HG03196 (cell line): ENCODE data around the gene PHACTR1.

Experiments used
- ATAC-seq: cut with Tn5 transposase; IDR thresholded peaks from one replicate; pipeline ENCODE4 v1.9.1; 2021; ENCODE audit not compliant: unreplicated experiment

Gene PHACTR1

DNA sequence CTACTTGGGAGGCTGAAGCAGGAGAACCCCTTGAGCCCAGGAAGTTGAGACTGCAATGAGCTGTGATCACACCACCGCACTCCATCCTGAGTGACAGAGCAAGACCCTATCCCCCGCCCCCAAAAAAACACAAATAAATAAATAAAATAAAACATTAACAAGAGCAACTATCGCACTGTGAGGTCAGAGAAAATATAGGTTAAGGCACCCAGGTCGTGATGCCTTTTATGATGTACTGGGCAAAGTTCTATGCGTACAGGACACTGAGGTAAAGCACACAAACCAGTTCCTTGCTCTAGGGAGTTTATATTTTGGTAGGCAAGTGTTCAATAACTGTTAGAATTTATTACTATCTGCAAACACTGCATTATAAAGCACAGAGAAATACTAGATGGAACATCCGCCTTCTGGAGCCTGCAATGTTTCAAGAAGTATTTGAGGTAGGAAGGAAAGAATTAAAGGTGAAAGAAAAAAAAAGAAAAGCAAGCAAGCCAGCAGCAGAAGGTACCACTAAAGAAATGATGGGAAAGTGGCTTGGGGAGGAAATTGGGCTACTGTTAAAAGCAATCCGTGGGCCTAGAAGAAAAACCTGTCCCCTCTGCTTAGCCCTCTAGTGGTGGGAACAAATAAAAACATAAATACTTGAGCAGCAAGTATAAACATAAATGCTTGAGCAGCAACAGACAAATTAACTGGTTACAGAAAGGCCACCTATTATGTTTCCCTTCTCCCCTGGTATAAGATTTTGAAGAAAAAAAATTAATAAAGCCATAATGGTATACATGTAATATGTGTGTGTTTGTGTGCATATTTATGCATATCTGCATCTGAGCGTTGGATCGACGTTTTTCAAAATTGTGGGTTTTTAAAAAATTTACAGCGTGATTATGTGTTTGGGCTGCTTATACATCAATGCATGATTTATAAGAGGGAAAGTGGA is 128.0 kb downstream of the PHACTR1 start:
- no peak for ATAC-seq

DNA sequence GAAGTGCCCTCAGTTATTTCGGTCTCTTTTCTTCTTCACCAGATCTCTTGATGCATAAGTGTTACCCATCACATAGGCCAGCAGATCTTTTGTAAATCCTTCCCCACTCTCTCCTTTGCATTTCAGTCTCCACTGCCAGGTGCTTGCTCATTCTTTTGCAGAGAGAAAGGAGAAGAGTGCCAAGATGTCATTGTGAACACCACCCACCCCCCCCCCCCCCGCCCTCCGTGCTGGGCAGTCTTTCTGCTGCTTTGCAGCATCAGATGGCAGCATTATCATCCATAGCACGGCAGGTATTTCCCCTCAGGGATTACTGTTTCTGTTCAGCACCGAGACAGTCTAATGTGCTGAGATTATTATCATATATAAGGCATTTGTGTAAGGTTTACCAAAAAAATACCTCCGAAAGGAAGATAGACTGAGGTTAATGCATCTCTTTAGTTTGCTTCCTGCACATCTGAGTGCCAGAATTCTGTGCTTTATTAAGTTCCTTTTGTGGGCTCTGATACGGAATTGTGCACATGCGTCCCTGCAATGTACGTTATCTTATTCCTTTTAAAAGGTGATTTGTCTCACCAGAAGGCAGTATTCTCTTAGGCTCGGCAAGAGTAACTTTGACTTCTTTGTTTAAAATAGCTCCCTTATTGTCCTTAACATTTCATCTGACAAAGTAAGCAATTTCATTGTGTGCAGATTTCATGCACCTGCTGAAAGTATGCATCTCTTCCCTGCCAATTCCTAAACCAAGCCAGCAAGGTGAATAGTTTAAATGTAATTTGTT is 128.8 kb downstream of the PHACTR1 start:
- ATAC-seq: no peak

DNA sequence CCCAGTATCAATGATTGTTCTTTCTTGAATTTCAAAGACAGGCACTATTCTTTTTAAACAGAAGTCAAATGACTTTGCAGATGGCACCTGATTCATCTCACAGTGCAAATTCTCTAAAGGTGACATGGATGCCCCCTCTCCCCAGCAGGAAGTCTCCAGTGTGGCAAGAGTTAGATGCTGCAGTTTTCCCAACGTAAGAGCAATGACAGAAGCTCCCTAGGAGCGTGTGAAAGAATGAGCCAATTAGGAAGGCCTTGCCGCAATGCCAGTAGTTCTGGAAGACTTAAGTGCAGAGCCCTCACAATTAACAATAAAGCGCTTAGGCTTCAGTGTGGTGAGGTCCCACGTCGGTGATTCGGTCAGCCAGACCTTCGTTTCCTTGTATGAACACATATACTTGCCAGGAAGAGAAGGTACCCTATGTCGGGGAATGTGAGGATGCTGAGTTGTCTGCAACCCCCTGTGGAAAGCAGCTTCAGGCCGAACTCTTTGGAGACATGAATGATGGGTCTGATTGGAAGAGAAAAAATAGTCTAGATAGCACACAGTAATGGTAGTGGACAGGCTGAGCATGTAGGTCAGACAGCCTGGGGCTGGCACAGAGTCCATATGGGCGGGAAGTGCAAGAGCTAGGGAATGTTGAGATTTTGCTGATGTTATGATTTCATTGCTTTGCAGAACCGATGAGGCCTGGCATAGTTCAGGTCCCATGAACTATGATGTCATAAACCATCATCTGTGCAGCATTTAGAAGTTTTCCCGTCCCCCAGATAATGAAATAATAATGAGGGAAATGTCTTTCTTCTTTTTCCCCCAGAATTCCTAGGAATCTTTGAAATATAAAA is 132.6 kb downstream of the PHACTR1 start:
- ATAC-seq: no peak

DNA sequence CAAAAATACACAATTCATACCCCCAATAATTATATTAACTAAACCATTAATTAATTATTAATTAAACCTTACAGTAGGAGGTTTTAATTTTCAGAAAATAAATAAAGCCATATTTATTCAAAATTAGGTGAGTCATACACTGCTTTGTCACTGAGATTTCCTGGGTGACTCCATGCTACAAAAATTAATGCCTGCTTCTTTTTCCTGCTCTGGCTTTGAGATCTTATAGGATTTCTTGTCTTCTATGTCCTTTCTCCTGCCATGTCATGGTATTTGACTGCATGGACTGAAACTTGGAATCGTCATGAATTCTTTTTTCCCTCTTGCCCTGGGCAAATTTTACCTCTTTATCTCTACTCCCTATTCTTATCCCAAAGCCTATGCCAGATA is 133.2 kb downstream of the PHACTR1 start:
- no peak for ATAC-seq

DNA sequence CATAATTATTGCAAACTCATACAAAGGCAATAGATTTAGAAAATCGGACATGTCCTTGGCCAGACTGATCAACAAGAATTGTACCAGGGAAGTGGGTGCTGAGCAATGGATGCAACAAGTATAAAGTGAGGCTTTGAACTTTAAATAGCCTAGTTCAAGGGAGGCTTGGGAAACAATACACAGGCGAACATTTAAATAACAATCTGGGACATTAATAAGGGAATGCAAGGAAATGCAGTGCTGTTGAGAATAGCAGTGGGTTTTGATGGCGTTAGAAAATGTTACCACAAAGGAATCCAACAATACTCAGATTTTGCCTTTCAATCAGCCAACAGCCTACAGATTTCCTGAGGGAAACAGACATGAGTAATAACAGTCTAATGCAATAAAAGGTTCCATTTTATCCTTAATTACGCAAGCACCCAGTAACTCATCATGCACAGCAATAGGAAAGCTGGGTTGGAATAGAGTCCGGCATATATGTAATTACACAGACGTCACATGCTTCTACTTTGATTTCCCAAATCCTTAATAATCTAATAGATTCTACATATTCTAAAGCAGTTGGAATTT is 134.6 kb downstream of the PHACTR1 start:
- ATAC-seq: no peak

DNA sequence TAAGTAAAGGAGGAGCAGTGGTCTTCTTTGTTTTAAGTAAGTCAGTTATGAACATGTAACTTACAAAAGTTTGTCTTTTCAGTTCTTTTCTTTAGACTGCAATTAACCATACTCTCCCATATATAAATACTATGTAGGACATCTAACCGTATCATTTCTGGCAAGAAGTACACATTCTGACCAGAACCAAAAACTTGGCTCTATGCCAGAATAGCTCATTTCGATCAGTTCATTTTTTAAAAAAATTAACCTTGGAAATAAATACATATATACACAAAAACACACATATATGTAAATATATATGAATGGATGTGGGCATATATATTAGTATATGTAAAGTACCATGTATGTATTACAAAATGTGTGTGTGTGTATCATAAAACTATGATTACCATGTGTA is 145.0 kb downstream of the PHACTR1 start:
- ATAC-seq: no peak

DNA sequence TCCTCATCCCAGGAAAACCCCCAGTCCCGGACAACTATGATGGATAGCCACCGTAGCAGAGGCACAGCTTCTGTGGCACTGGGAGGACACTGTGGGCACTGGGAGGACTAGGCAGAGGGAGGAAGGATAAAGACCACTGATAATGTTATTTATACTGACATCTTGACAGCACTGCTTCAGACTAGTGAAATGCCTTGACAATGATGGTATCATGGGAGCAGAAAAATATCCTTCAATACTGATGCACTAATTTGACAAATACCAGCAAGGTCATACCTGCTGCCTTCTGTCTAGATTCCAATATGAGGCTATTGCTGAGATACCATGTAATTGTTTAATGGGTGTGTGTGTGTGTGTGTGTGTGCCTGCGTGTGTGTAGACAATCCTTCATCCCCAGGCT is 148.6 kb downstream of the PHACTR1 start:
- no peak for ATAC-seq

DNA sequence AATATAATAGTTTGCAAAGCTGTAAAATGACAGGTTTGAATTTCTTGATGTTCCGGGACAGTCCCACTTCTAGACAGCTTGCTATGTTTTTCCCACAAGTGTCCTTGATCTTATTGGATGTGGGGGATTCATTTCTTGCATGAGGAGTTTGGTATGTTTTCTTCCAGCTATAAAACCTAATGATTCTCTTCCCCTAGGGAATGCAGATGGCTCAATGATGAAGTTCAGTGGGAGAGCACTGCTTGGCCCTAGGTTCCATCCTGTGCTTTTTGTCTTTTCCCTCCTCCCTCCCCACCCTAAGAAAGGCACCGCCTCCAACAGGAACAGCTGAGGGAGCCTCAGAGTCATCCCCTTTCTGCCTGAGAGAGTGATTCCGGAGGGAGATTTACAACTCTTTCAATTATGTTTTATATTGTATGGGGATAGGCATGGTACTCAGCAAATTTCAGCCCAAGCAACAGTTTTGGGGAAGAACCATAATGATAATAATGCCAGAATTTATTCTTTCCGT is 149.2 kb downstream of the PHACTR1 start:
- no peak for ATAC-seq

DNA sequence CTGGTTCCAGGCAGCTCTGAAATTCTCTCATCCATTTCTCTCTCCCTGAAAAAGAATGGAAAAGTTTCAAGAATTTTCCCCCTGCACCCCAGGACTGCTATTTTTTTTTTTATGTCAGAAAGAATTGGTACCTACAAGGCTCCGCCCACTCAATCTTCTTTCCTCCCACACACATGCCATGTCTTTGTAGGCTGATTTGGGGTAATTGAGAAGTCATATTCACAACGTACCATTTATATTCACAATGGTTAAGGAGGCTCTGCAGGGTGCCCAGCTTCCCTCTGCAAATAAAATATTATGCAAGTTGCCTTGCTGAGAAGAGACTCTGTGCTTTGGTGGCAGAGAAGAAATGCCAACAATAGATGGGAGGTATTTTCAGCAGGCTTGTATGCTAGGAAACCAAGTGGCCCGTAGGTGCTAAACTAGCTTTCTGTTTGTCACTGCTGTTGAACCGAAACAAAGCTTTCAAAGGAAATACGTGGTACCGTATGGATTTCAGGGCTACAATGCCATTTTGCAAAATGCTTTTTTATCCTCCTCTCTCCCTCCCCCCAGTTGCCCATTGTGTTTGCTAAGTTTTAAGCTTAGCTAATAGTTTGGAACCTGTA is 150.0 kb downstream of the PHACTR1 start:
- ATAC-seq: no peak

DNA sequence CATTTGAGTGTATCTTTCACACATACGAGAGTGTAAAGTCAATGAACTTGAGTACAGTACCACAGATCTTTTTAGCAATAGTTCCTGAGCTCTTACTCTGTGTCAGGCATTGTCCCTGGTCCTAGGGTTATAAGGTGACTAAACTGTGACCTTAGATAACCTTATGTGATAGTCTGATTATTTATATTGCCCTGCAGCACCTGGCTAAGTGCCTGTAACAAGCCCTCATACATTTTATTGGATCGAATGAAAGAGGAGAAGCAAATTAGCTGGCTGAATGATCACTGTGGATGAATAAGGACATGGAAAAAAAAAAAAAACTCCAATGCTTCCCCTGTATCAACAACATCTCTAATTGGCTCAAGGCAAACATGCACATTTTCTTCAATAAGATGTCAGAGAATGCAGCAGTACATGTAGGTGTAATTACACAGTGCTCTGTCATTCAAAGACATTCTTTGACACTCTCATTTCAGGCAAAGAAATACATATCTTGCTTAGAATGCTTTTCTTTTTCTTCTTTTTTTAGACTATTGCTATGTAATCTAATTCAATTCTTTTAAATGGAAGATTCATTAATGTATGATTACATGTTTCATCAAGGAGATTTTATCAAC is 153.4 kb downstream of the PHACTR1 start:
- no peak for ATAC-seq

DNA sequence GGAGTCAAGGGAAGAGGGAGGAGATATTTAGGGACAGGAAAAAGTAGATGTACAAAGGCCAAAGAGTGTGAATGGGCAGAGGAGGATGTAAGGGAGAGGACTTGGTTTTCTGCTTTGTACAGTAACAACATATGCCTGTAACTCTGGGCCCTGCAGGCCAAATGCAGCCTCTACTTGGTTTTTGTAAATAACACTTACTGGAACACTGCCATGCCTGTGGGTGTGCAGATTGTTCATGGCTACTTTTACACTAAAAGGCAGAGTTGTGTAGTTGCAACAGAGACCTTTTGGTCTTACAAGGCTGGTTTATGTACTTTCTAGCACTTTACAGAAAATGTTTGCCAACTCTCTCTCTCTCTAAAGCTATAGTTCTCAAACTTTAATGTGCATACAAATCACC is 157.1 kb downstream of the PHACTR1 start:
- ATAC-seq: no peak

DNA sequence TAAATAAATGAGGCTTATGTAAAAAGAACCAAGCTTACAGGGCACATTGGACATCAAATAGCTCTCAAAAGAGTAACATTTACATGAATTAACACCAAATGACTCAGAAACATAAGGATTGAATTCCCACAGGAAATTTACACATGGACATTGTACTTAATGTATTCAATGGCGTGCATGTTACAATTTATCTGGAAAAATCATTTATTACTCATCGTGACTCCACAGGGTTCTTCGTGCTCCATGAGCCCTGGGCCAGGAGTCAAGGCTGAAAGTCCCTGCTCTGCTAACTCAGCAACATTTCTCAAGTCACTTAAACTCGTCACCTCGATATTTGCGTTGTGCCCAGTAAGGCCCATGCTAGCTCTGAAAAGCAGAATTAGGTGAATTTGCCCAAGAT is 158.5 kb downstream of the PHACTR1 start:
- no peak for ATAC-seq

DNA sequence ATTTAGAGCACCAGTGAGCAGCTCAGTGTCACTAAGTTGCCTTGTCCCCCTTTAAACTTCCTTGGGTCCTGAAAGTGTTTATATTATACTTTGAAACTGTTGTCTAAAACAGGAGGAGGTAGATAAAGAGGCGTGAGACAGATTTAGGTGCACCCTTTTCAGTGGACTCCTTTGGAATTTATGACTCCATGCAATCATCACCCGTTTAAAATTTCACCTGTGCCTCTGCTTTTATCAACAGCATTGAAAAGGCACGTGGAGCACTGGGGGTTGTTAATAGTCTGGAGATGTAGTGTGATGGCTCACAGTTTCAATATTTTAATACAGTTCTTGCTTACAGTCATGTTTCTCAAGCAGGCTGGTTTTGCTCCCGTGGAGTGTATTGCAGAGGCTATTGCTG is 162.2 kb downstream of the PHACTR1 start:
- no peak for ATAC-seq

DNA sequence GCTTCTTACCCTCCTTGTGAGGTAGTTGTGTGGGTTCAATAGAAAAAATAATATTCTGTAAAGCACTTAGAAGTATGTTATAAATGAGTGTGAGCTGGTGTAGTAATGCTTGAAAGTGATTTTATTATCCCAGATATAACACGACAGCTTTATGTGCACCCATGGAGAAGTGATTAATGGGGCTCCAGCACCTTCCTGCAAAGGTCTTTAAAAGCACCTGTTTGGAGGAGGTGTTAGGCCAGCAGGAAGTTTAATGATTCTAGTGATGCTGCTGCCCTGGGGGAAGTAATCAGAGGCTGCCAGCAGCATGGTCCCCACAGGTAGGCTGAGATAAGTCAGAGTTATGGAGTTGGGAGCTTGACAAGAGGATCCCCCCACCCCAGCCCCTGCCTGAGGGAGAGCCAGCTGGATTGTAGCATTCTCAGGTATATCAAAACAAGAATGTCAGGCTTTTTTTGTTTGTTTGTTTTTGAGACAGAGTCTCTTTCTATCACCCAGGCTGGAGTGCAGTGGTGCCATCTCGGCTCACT is 166.3 kb downstream of the PHACTR1 start:
- ATAC-seq: no peak

DNA sequence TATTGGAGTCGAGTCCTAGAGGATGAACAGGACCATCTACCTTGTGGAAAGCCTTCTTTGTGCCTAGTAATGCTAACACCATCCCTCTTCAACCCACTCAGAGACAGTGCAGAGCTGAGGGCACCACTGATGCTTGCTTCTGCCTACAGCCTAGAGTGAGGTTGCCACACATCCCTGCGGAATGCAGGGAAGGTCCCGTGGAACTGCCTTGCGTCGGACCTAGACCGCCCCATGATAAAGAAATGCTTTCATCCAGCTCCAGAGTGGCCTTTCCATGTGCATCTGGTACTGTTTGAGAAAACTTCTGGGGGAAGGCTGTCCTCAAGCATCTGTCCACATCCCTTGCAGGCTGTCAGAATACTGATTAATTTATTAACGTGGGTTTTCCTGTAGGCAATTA is 168.4 kb downstream of the PHACTR1 start:
- ATAC-seq: no peak

DNA sequence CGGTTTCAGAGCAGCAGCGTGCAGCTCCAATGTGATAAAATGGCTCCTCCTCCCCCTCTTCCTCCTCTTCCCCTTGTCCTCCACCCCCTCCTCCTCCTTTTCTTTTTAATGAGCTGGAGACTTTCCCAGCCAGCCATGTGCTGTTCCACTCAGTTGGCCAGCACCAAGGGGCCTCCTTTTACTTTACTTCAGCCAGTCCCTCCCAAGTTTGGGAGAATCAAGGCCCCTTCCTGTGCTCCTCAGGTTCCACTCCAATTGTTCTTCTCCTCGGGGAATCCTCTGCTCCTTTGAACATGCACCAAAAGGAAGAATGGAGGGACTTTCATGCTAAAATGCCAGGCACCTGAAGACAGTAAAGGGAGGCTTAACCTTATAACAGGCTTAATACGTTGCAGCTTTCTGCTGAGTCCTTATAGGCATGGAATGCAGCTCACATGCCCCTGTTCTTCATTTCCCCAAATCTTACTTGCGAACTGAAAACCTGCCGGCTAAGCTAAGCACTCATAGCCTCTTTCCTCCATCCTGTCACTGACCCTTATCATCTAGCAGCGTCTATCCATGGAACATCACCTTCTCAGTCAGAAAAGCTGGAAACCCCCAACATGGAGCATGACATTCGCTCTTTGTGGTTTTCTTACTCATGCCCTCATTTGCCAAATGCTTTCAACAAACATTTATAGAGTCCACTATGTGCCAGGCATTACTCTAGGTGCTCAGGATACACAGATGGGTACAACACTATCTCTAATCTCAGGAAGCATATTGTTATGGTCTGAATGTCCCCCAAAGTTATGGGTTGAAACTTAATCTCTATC is 170.6 kb downstream of the PHACTR1 start:
- ATAC-seq: no peak

DNA sequence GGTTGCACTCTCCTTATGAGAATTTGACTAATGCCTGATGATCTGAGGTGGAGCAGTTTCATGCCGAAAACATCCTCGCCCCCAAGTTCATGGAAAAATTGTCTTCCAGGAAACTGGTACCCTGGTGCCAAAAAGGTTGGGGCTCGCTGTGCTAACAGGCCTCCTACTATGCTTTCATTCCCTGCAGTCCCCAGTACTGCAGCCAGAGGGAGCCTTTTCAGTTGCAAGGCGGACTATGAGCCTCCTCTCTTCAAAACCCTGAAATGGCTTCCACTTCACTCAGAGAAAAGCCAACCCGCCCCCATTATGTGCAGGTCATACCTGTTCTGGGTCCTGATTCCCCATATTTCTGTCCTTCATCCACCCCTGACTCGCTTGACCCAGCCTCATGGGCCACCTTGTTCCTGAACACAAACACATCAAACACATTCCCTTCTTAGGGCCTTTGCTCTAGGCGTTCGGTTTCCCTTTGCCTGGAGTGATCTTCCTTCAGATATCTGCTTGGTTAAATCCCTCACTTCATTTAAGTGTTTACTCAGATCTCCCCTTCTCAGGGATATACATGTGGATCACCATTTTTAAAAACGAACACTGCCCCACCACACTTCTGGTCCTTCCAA is 173.7 kb downstream of the PHACTR1 start:
- ATAC-seq: no peak

DNA sequence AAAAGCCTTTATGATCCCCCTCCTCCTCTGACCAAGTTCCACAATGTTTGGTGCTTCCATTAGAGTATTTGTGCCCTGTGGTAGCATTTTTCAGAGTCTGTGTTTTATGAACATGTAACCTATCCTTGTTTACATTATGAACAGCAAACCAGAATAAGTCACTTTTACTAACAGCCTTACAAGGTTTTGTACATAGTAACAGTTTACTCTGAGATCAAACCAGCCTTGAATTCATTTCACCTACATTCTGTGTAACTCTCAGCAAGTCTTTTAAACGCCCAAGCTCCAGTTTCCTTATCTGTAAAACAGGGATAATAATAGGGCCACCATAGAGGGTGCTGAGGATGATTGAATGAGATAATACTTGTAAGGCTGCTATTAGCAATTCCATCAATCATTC is 175.0 kb downstream of the PHACTR1 start:
- no peak for ATAC-seq
